HEK293T (cell line): ENCODE measurements around the gene TBC1D16.

Source experiments
- ARNT ChIP-seq: fragments of 450-650 bp; IDR thresholded peaks from 2 replicates; pipeline ENCODE4 v1.6.1; 2017; ENCODE audit warnings: mild to moderate bottlenecking
- BHLHE40 ChIP-seq: fragments of 450-650 bp; IDR thresholded peaks from 2 replicates; pipeline ENCODE4 v1.6.1; 2016; ENCODE audit warnings: mild to moderate bottlenecking, moderate library complexity, borderline replicate concordance
- ELF4 ChIP-seq: fragments of 450-650 bp; IDR thresholded peaks from 2 replicates; pipeline ENCODE4 v1.6.1; 2017; ENCODE audit warnings: antibody characterized with exemption
- LEF1 ChIP-seq: fragments of 450-650 bp; IDR thresholded peaks from 2 replicates; pipeline ENCODE4 v1.6.1; 2017; ENCODE audit warnings: mild to moderate bottlenecking, borderline replicate concordance
- NFRKB ChIP-seq: fragments of 450-650 bp; IDR thresholded peaks from 2 replicates; pipeline ENCODE4 v1.6.1; 2016; ENCODE audit warnings: mild to moderate bottlenecking, moderate library complexity
- SUZ12 ChIP-seq: fragments of 450-650 bp; IDR thresholded peaks from 2 replicates; pipeline ENCODE4 v1.6.1; 2016; ENCODE audit warnings: mild to moderate bottlenecking
- TARDBP ChIP-seq: fragments of 450-650 bp; IDR thresholded peaks from 2 replicates; pipeline ENCODE4 v1.6.1; 2016
- ZNF384 ChIP-seq: fragments of 450-650 bp; IDR thresholded peaks from 2 replicates; pipeline ENCODE4 v1.6.1; 2016

DNA sequence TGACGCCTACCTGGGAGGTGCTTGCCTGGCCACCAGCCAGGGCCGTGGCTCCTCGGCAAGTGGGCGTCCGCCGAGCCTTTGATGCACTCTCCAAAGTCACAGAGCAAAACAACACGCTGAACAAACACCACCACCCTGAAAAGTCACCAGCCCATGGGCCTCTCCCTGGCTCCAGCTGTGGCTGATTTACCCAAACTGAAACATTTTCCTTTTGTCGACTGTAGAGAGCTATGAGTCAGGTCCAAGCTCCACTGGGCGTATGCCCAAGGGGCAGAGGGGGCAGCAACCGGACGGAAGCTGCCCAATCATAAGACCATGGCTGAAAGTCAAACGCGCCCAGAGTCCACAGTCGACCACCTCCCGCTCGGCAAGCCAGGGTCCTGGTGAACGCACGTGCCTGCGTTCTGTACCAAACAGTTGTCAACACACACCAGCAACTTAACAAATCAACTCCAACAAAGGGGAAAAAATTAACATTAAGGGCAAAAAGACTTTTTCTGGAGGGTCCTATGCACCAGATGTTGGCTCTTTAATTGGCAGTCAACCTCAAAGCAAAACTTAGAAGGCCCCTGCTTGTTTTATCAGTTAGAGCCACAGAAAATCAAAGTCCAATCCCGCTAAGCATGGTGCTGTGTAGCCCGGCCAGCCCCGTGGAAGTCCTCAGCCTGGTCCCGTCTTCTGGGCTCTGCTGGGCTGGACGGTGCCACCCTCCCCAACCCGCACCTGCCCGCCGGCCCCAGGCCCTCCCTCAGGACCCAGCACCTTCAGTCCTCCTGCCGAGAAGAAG is 47.3 kb downstream of the TBC1D16 start:
- no peak for TF ChIP-seq TARDBP
- no peak for TF ChIP-seq ELF4
- TF ChIP-seq NFRKB, result no peak
- no peak for TF ChIP-seq SUZ12
- TF ChIP-seq ARNT, result no peak
- no peak for TF ChIP-seq BHLHE40
- TF ChIP-seq LEF1, result no peak
- TF ChIP-seq ZNF384, result no peak
